K562 (cell line): ENCODE measurements around the gene TNFSF9. TPM values are rescaled to one million over a fixed set of nuclear protein-coding genes. Genes with fewer than 3 reads are reported as not detected.

ENCODE experiments used
- ATF1 ChIP-seq, 2 experiments: fragments of 450-650 bp in 1 of 2; IDR thresholded peaks; 2 replicates each; pipeline ENCODE4 v1.6.1; 2016; ENCODE audit warnings: missing compliant biosample characterization in 1 of 2, missing genetic modification characterization in 1 of 2
- ATF7 ChIP-seq: fragments of 450-650 bp; IDR thresholded peaks from 2 replicates; pipeline ENCODE4 v1.7.1; 2014; ENCODE audit warnings: mild to moderate bottlenecking, moderate library complexity
- CBX2 ChIP-seq: fragments of 200-600 bp; sonication (generic); IDR thresholded peaks from one replicate; pipeline ENCODE4 v1.6.1; 2012; ENCODE audit warnings: mild to moderate bottlenecking, low read length, inconsistent platforms; ENCODE audit not compliant: insufficient read depth, poor library complexity, severe bottlenecking
- CTBP1 ChIP-seq: fragments of 450-650 bp; IDR thresholded peaks from 2 replicates; pipeline ENCODE4 v1.6.1; 2016; ENCODE audit warnings: borderline replicate concordance
- RCOR1 ChIP-seq, 2 experiments: IDR thresholded peaks; 2 replicates each; pipeline ENCODE4 v1.6.1; 2012; ENCODE audit warnings: low read depth in 2 of 2, low read length in 2 of 2, borderline replicate concordance in 1 of 2, improper control_type of control experiment in 1 of 2
- polyA plus RNA-seq, 8 experiments: library from polyadenylated mRNA; depleted of rRNA in 4 of 8; stranded (reverse) in 5 of 8; unstranded in 3 of 8; fragments of >200 nt; fragmentation: Nextera tagmentation in 2 of 8; fragmentation: Illumina TruSeq in 1 of 8; extraction: Ambion mirVana in 2 of 8; extraction: Trizol in 1 of 8; gene quantifications; 2 replicates each; pipeline versions ENCODE4 v1.2.1 to v1.2.3, GENCODE V29; 2011 to 2014; ENCODE audit warnings: inconsistent platforms in 1 of 8, missing spikeins in 1 of 8
- total RNA-seq, 7 experiments: library from RNA; depleted of rRNA in 6 of 7; stranded (reverse); fragments of >200 nt in 6 of 7; fragmentation: Illumina TruSeq in 2 of 7; extraction: Trizol in 2 of 7; gene quantifications; 2 replicates each; pipeline versions ENCODE4 v1.2.1 to v1.2.3, GENCODE V29; 2011 to 2021; ENCODE audit warnings: low replicate concordance in 1 of 7
- TF ChIP-seq, protein P1 (sequence below): fragments of 250-450 bp; sonication (Bioruptor Pico); IDR thresholded peaks from 2 replicates; pipeline ENCODE4 v1.4.0; 2020

TNFSF9 gene
- total and polyA plus RNA-seq, 9 of the 15 experiments (the other 6 are each of a cell fraction or from before 2014, with no cell fraction given), result 1.4 to 17.9 (median 6.5) TPM

- TF ChIP-seq, protein P1, sequence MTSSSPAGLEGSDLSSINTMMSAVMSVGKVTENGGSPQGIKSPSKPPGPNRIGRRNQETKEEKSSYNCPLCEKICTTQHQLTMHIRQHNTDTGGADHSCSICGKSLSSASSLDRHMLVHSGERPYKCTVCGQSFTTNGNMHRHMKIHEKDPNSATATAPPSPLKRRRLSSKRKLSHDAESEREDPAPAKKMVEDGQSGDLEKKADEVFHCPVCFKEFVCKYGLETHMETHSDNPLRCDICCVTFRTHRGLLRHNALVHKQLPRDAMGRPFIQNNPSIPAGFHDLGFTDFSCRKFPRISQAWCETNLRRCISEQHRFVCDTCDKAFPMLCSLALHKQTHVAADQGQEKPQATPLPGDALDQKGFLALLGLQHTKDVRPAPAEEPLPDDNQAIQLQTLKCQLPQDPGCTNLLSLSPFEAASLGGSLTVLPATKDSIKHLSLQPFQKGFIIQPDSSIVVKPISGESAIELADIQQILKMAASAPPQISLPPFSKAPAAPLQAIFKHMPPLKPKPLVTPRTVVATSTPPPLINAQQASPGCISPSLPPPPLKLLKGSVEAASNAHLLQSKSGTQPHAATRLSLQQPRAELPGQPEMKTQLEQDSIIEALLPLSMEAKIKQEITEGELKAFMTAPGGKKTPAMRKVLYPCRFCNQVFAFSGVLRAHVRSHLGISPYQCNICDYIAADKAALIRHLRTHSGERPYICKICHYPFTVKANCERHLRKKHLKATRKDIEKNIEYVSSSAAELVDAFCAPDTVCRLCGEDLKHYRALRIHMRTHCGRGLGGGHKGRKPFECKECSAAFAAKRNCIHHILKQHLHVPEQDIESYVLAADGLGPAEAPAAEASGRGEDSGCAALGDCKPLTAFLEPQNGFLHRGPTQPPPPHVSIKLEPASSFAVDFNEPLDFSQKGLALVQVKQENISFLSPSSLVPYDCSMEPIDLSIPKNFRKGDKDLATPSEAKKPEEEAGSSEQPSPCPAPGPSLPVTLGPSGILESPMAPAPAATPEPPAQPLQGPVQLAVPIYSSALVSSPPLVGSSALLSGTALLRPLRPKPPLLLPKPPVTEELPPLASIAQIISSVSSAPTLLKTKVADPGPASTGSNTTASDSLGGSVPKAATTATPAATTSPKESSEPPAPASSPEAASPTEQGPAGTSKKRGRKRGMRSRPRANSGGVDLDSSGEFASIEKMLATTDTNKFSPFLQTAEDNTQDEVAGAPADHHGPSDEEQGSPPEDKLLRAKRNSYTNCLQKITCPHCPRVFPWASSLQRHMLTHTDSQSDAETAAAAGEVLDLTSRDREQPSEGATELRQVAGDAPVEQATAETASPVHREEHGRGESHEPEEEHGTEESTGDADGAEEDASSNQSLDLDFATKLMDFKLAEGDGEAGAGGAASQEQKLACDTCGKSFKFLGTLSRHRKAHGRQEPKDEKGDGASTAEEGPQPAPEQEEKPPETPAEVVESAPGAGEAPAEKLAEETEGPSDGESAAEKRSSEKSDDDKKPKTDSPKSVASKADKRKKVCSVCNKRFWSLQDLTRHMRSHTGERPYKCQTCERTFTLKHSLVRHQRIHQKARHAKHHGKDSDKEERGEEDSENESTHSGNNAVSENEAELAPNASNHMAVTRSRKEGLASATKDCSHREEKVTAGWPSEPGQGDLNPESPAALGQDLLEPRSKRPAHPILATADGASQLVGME (CRISPR knock-in tag), result 0 out of 2 replicates have a peak, but pooled peaks have one; percentile 32
- TF ChIP-seq ATF7 (peak; percentile 50), CBX2 (no peak), ATF1 (CRISPR knock-in tag; IDR thresholded peaks at IDR 0.05) (no peak), ATF1 (tag; IDR thresholded peaks at IDR 0.05) (peak; percentile 26; the same call in 1 of the 2 replicates), CTBP1 (peak; percentile 48; the same call in 1 of the 2 replicates), RCOR1 (IDR thresholded peaks at IDR 0.05; ENCODE audit: borderline replicate concordance in 1 of 2, low read depth in 2 of 2, low read length in 2 of 2) (peak in 1 of 2 experiments; percentile 59; a peak in 1 of 4 replicates)
Measured at GRCh38 chr19:6481541-6482342, 49.1 kb upstream of the TNFSF9 start, which contains the start of gene DENND1C (continued).
